Measurements from ENCODE around the gene MINAR1. TPM values are rescaled to one million over a fixed set of nuclear protein-coding genes. Genes with fewer than 3 reads are reported as not detected.

Gene MINAR1
- total RNA-seq, 1 donor from 2014 or later: 0.55 TPM

- Mint-ChIP-seq H3K27me3 (ENCODE audit: low read depth) (peaks cover 39% of the 10 kb centered on the region), H3K9me3 (peaks cover 8% of the 10 kb centered on the region), H3K4me1 (ENCODE audit: low read depth) (no peaks in the 10 kb centered on the region), H3K27ac (no peak overlapping the region), H3K36me3 (ENCODE audit: low read depth) (no peaks in the 10 kb centered on the region), H3K4me3 (ENCODE audit: low read depth) (no peak overlapping the region)
- no peak for DNase-seq (ENCODE audit: low spot score)
- intact Hi-C loops (cut with micrococcal nuclease): loop anchor here (10.0 kb wide), 1 partner anchor 341 kb away; the partner anchor contains the start of gene RASGRF1
Measured at GRCh38 chr15:79436037-79436780, 4.1 kb downstream of the MINAR1 start.

- no peaks in the 10 kb centered on the region for H3K36me3 Mint-ChIP-seq (ENCODE audit: low read depth)
- peaks cover 35% of the 10 kb centered on the region for H3K27me3 Mint-ChIP-seq (ENCODE audit: low read depth)
- H3K4me3 Mint-ChIP-seq (ENCODE audit: low read depth): no peak overlapping the region
- no peaks in the 10 kb centered on the region for H3K4me1 Mint-ChIP-seq (ENCODE audit: low read depth)
- intact Hi-C loops (cut with micrococcal nuclease): loop anchor here (10.0 kb wide), 1 partner anchor 343 kb away; the partner anchor contains the start of gene RASGRF1
- no peak for DNase-seq (ENCODE audit: low spot score)
- no peak overlapping the region for H3K27ac Mint-ChIP-seq
- H3K9me3 Mint-ChIP-seq: peaks cover 8% of the 10 kb centered on the region
Measured at GRCh38 chr15:79437275-79438000, 5.3 kb downstream of the MINAR1 start.

GRCh38 chr15:79439236-79439635, 7.1 kb downstream of the MINAR1 start:
- DNase-seq (ENCODE audit: low spot score): no peak
- intact Hi-C loops (cut with micrococcal nuclease): loop anchor here (10.0 kb wide), 1 partner anchor 344 kb away; the partner anchor contains the start of gene RASGRF1
- Mint-ChIP-seq H3K4me3 (ENCODE audit: low read depth) (no peak overlapping the region), H3K27me3 (ENCODE audit: low read depth) (peaks cover 18% of the 10 kb centered on the region), H3K9me3 (peaks cover 8% of the 10 kb centered on the region), H3K4me1 (ENCODE audit: low read depth) (no peaks in the 10 kb centered on the region), H3K36me3 (ENCODE audit: low read depth) (no peaks in the 10 kb centered on the region), H3K27ac (no peak overlapping the region)

GRCh38 chr15:79440355-79440908, 8.3 kb downstream of the MINAR1 start:
- H3K9me3 Mint-ChIP-seq: peaks cover 8% of the 10 kb centered on the region
- intact Hi-C loops (cut with micrococcal nuclease): no loop called here
- H3K4me3 Mint-ChIP-seq (ENCODE audit: low read depth): no peak overlapping the region
- H3K4me1 Mint-ChIP-seq (ENCODE audit: low read depth): no peaks in the 10 kb centered on the region
- no peak for DNase-seq (ENCODE audit: low spot score)
- H3K36me3 Mint-ChIP-seq (ENCODE audit: low read depth): no peaks in the 10 kb centered on the region
- peaks cover 11% of the 10 kb centered on the region for H3K27me3 Mint-ChIP-seq (ENCODE audit: low read depth)
- no peak overlapping the region for H3K27ac Mint-ChIP-seq

GRCh38 chr15:79442911-79443310, 10.8 kb downstream of the MINAR1 start:
- Mint-ChIP-seq H3K36me3 (ENCODE audit: low read depth) (no peaks in the 10 kb centered on the region), H3K4me1 (ENCODE audit: low read depth) (no peaks in the 10 kb centered on the region), H3K4me3 (ENCODE audit: low read depth) (no peak overlapping the region), H3K9me3 (peaks cover 6% of the 10 kb centered on the region), H3K27me3 (ENCODE audit: low read depth) (peaks cover 3% of the 10 kb centered on the region), H3K27ac (no peak overlapping the region)
- DNase-seq (ENCODE audit: low spot score): no peak
- intact Hi-C loops (cut with micrococcal nuclease): no loop called here

GRCh38 chr15:79447060-79447459, 14.9 kb downstream of the MINAR1 start:
- H3K27ac Mint-ChIP-seq: no peak overlapping the region
- intact Hi-C loops (cut with micrococcal nuclease): no loop called here
- H3K9me3 Mint-ChIP-seq: peaks cover 6% of the 10 kb centered on the region
- H3K36me3 Mint-ChIP-seq (ENCODE audit: low read depth): no peaks in the 10 kb centered on the region
- H3K27me3 Mint-ChIP-seq (ENCODE audit: low read depth): peaks cover 5% of the 10 kb centered on the region
- no peak overlapping the region for H3K4me3 Mint-ChIP-seq (ENCODE audit: low read depth)
- H3K4me1 Mint-ChIP-seq (ENCODE audit: low read depth): no peaks in the 10 kb centered on the region
- DNase-seq (ENCODE audit: low spot score): no peak

GRCh38 chr15:79450648-79451047, 18.5 kb downstream of the MINAR1 start:
- DNase-seq (ENCODE audit: low spot score): no peak
- H3K36me3 Mint-ChIP-seq (ENCODE audit: low read depth): no peaks in the 10 kb centered on the region
- no peak overlapping the region for H3K4me3 Mint-ChIP-seq (ENCODE audit: low read depth)
- H3K27ac Mint-ChIP-seq: no peak overlapping the region
- H3K27me3 Mint-ChIP-seq (ENCODE audit: low read depth): peaks cover 5% of the 10 kb centered on the region
- H3K9me3 Mint-ChIP-seq: peaks cover 6% of the 10 kb centered on the region
- H3K4me1 Mint-ChIP-seq (ENCODE audit: low read depth): no peaks in the 10 kb centered on the region
- intact Hi-C loops (cut with micrococcal nuclease): no loop called here

GRCh38 chr15:79451361-79451999, 19.3 kb downstream of the MINAR1 start:
- no peak for DNase-seq (ENCODE audit: low spot score)
- Mint-ChIP-seq H3K9me3 (peaks cover 4% of the 10 kb centered on the region), H3K27me3 (ENCODE audit: low read depth) (peaks cover 5% of the 10 kb centered on the region), H3K36me3 (ENCODE audit: low read depth) (no peaks in the 10 kb centered on the region), H3K4me1 (ENCODE audit: low read depth) (no peaks in the 10 kb centered on the region), H3K4me3 (ENCODE audit: low read depth) (no peak overlapping the region), H3K27ac (no peak overlapping the region)
- intact Hi-C loops (cut with micrococcal nuclease): no loop called here

GRCh38 chr15:79452244-79453051, 20.3 kb downstream of the MINAR1 start:
- H3K9me3 Mint-ChIP-seq: no peaks in the 10 kb centered on the region
- H3K4me1 Mint-ChIP-seq (ENCODE audit: low read depth): no peaks in the 10 kb centered on the region
- no peaks in the 10 kb centered on the region for H3K36me3 Mint-ChIP-seq (ENCODE audit: low read depth)
- H3K4me3 Mint-ChIP-seq (ENCODE audit: low read depth): no peak overlapping the region
- intact Hi-C loops (cut with micrococcal nuclease): no loop called here
- peaks cover 5% of the 10 kb centered on the region for H3K27me3 Mint-ChIP-seq (ENCODE audit: low read depth)
- no peak overlapping the region for H3K27ac Mint-ChIP-seq
- no peak for DNase-seq (ENCODE audit: low spot score)

- no peaks in the 10 kb centered on the region for H3K4me1 Mint-ChIP-seq (ENCODE audit: low read depth)
- H3K27ac Mint-ChIP-seq: no peak overlapping the region
- intact Hi-C loops (cut with micrococcal nuclease): no loop called here
- H3K9me3 Mint-ChIP-seq: no peaks in the 10 kb centered on the region
- H3K27me3 Mint-ChIP-seq (ENCODE audit: low read depth): no peaks in the 10 kb centered on the region
- DNase-seq (ENCODE audit: low spot score): no peak
- H3K4me3 Mint-ChIP-seq (ENCODE audit: low read depth): no peak overlapping the region
- no peaks in the 10 kb centered on the region for H3K36me3 Mint-ChIP-seq (ENCODE audit: low read depth)
Measured at GRCh38 chr15:79453446-79453845, 21.3 kb downstream of the MINAR1 start.

GRCh38 chr15:79454063-79454462, 21.9 kb downstream of the MINAR1 start:
- DNase-seq (ENCODE audit: low spot score): no peak
- Mint-ChIP-seq H3K27ac (no peak overlapping the region), H3K4me1 (ENCODE audit: low read depth) (no peaks in the 10 kb centered on the region), H3K4me3 (ENCODE audit: low read depth) (no peak overlapping the region), H3K9me3 (no peaks in the 10 kb centered on the region), H3K36me3 (ENCODE audit: low read depth) (no peaks in the 10 kb centered on the region), H3K27me3 (ENCODE audit: low read depth) (no peaks in the 10 kb centered on the region)
- intact Hi-C loops (cut with micrococcal nuclease): no loop called here

GRCh38 chr15:79455361-79455760, 23.2 kb downstream of the MINAR1 start:
- Mint-ChIP-seq H3K27me3 (ENCODE audit: low read depth) (no peaks in the 10 kb centered on the region), H3K4me3 (ENCODE audit: low read depth) (no peak overlapping the region), H3K9me3 (no peaks in the 10 kb centered on the region), H3K36me3 (ENCODE audit: low read depth) (no peaks in the 10 kb centered on the region), H3K27ac (no peak overlapping the region), H3K4me1 (ENCODE audit: low read depth) (no peaks in the 10 kb centered on the region)
- DNase-seq (ENCODE audit: low spot score): no peak
- intact Hi-C loops (cut with micrococcal nuclease): no loop called here
